Measurements from ENCODE around the gene CEP164. TPM values are rescaled to one million over a fixed set of nuclear protein-coding genes. Genes with fewer than 3 reads are reported as not detected.

Gene CEP164
- total and polyA plus RNA-seq, 2 of the 8 experiments (the other 6 are each of a cell fraction or from before 2014, with no cell fraction given), result 8.4 to 20.8 TPM

DNA sequence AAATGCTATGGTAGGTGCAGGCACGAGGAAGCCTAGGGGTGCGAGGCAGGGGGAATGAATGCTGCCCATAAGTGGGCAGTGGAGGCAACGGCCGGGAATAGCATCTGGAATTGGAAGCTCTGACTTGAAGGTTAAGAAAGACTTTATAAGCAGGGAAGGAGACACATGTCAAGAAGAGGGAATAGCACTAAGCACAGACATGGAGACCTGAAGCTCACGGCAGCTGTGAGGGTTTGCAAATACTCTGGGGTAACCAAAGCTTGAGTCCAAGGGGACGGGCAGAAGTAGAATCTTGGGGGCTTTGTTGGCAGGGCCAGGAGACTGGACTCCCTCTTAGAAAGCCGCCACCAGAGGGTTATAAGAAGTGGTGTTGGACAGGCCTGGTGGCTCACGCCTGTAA lies 112.6 kb downstream of the CEP164 start (continued):
- no peak for TF ChIP-seq CEBPB (IDR thresholded peaks at IDR 0.05; ENCODE audit: low read depth, low read length)
